ENCODE measurements around the gene RPP14. TPM values are rescaled to one million over a fixed set of nuclear protein-coding genes. Genes with fewer than 3 reads are reported as not detected.

The RPP14 gene
- total and polyA plus RNA-seq, 2 of the 4 experiments (the other 2 are of a cell fraction): 6.6 to 7.8 TPM

DNA sequence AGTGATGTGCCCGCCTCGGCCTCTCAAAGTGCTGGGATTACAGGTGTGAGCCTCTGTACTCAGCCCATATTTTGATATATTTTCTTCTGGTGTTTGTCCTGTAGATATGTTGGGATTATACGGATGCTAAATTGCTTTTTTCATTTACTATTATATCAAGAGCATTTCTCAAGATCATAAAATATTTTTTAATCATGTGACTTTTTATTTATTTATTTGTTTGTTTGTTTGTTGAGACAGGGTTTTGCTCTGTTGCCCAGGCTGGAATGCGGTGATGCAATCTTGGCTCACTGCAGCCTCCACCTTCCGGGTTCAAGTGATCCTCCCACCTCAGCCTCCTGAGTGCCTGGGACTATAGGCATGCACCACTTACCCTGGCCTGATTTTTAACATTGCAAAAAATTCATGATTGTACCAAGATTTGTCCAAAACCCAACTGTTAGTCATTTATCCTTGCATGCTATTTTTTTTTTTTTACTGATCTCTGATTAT lies 23.9 kb downstream of the RPP14 start:
- Histone ChIP-seq H2AFZ (replicated peaks; ENCODE audit: low read length, poor library complexity) (no peak overlapping the region), H3K9me1 (ENCODE audit: insufficient read depth, low read length) (peaks cover 9% of the 10 kb centered on the region), H2BK15ac (ENCODE audit: low read depth, low read length) (no peak overlapping the region), H3K18ac (ENCODE audit: low read depth, low read length) (no peak overlapping the region), H2BK120ac (ENCODE audit: low read depth, low read length) (no peak overlapping the region), H3K9me3 (ENCODE audit: control insufficient read depth, insufficient read depth, low read length) (no peaks in the 10 kb centered on the region), H4K91ac (ENCODE audit: insufficient read depth, low read depth, low read length) (no peak overlapping the region), H3K14ac (replicated peaks; ENCODE audit: low read depth, low read length) (no peak overlapping the region), H3K27ac (ENCODE audit: insufficient read depth, low read length) (no peak overlapping the region), H3K9ac (ENCODE audit: low read depth, low read length) (no peak overlapping the region), H4K8ac (ENCODE audit: low read depth in 2 of 2, low read length in 2 of 2) (no peak overlapping the region), H2AK5ac (ENCODE audit: low read depth, low read length) (no peak overlapping the region), H3K4me1 (ENCODE audit: control insufficient read depth, insufficient read depth, low read length) (peaks cover 19% of the 10 kb centered on the region), H3K36me3 (ENCODE audit: control insufficient read depth, insufficient read depth, low read length) (no peaks in the 10 kb centered on the region), H3K4me3 (ENCODE audit: insufficient read depth, low read depth, low read length) (no peak overlapping the region), H2AK9ac (replicated peaks; ENCODE audit: low read depth, low read length, poor library complexity) (no peak overlapping the region), H3K4me2 (ENCODE audit: low read depth, low read length) (no peak overlapping the region), H3K27me3 (ENCODE audit: control insufficient read depth, insufficient read depth, low read length) (no peaks in the 10 kb centered on the region), H3K23ac (ENCODE audit: low read depth, low read length) (no peak overlapping the region), H4K5ac (ENCODE audit: low read depth, low read length) (no peak overlapping the region), H3K79me1 (ENCODE audit: low read depth in 1 of 2, low read length in 2 of 2) (peaks cover 5 to 21% of the 10 kb centered on the region in 2 experiments; a peak in 3 of 4 replicates), H2BK5ac (ENCODE audit: low read depth, low read length, poor library complexity, severe bottlenecking) (no peak overlapping the region), H2BK20ac (ENCODE audit: low read depth, low read length) (no peak overlapping the region), H4K20me1 (ENCODE audit: insufficient read depth, low read length) (0 out of 2 replicates have a peak, but pooled peaks cover 3% of the 10 kb centered on the region), H3K4ac (ENCODE audit: low read depth, low read length) (no peak overlapping the region), H3K56ac (ENCODE audit: extremely low read depth, insufficient read depth, low read length) (no peak overlapping the region)
- dilution Hi-C loops (cut with HindIII; ENCODE audit: low sequenced_read_pairs, unreplicated experiment): no loop called here
- TF ChIP-seq, protein P1, sequence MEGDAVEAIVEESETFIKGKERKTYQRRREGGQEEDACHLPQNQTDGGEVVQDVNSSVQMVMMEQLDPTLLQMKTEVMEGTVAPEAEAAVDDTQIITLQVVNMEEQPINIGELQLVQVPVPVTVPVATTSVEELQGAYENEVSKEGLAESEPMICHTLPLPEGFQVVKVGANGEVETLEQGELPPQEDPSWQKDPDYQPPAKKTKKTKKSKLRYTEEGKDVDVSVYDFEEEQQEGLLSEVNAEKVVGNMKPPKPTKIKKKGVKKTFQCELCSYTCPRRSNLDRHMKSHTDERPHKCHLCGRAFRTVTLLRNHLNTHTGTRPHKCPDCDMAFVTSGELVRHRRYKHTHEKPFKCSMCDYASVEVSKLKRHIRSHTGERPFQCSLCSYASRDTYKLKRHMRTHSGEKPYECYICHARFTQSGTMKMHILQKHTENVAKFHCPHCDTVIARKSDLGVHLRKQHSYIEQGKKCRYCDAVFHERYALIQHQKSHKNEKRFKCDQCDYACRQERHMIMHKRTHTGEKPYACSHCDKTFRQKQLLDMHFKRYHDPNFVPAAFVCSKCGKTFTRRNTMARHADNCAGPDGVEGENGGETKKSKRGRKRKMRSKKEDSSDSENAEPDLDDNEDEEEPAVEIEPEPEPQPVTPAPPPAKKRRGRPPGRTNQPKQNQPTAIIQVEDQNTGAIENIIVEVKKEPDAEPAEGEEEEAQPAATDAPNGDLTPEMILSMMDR (conservative IDR thresholded peaks at IDR 0.05; ENCODE audit: low read depth, low read length): no peak
- no peak for TF ChIP-seq CEBPB (IDR thresholded peaks at IDR 0.05; ENCODE audit: low read depth, low read length)
- TF ChIP-seq POLR2A (IDR thresholded peaks at IDR 0.05; ENCODE audit: low read depth, low read length): no peak
- no peak for TF ChIP-seq MXI1 (IDR thresholded peaks at IDR 0.05; ENCODE audit: borderline replicate concordance, low read depth, low read length)
- TF ChIP-seq BHLHE40 (IDR thresholded peaks at IDR 0.05; ENCODE audit: low read depth, low read length): no peak
- TF ChIP-seq, protein P2, sequence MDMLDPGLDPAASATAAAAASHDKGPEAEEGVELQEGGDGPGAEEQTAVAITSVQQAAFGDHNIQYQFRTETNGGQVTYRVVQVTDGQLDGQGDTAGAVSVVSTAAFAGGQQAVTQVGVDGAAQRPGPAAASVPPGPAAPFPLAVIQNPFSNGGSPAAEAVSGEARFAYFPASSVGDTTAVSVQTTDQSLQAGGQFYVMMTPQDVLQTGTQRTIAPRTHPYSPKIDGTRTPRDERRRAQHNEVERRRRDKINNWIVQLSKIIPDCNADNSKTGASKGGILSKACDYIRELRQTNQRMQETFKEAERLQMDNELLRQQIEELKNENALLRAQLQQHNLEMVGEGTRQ (IDR thresholded peaks at IDR 0.05; ENCODE audit: low read depth, low read length): no peak
- no peak for TF ChIP-seq CHD1 (IDR thresholded peaks at IDR 0.05; ENCODE audit: low read depth, low read length)
- no peak for TF ChIP-seq RFX5 (IDR thresholded peaks at IDR 0.05; ENCODE audit: low read depth, low read length)
- no peak for TF ChIP-seq FOS (IDR thresholded peaks at IDR 0.05; ENCODE audit: low read depth, low read length)
- TF ChIP-seq NFE2L2 (IDR thresholded peaks at IDR 0.05; ENCODE audit: low read depth, low read length): no peak
- TF ChIP-seq, protein P3, sequence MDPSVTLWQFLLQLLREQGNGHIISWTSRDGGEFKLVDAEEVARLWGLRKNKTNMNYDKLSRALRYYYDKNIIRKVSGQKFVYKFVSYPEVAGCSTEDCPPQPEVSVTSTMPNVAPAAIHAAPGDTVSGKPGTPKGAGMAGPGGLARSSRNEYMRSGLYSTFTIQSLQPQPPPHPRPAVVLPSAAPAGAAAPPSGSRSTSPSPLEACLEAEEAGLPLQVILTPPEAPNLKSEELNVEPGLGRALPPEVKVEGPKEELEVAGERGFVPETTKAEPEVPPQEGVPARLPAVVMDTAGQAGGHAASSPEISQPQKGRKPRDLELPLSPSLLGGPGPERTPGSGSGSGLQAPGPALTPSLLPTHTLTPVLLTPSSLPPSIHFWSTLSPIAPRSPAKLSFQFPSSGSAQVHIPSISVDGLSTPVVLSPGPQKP (IDR thresholded peaks at IDR 0.05; ENCODE audit: borderline replicate concordance, low read depth, low read length): no peak
- TF ChIP-seq SMC3 (IDR thresholded peaks at IDR 0.05; ENCODE audit: low read depth, low read length): no peak
- no peak for TF ChIP-seq RAD21 (IDR thresholded peaks at IDR 0.05; ENCODE audit: low read length)
- TF ChIP-seq MAZ (IDR thresholded peaks at IDR 0.05; ENCODE audit: borderline replicate concordance, low read depth, low read length): no peak
- TF ChIP-seq MAFK (IDR thresholded peaks at IDR 0.05; ENCODE audit: low read depth, low read length): no peak
- no peak for TF ChIP-seq RCOR1 (IDR thresholded peaks at IDR 0.05; ENCODE audit: insufficient replicate concordance, low read length)
- DNase-seq: no peak
- ChIA-PET POLR2A (ENCODE audit: unreplicated experiment) (no interaction called here), CTCF (no interaction called here)
- BruUV-seq (replicated peaks): no TSS peak
- intact Hi-C loops (cut with micrococcal nuclease): loop anchor here (10.0 kb wide), 1 partner anchor 295 kb away; no protein-coding TSS in a partner anchor
- ATAC-seq (ENCODE audit: low read depth): no peak
- WGBS, 2 experiments (ENCODE audit: extremely low coverage in 2 of 2, insufficient read length in 1 of 2): 92% methylated on average over 2 of the region's 5 CpGs; no CpG with 5 or more reads in 1 of the 2 experiments
- in situ Hi-C loops (cut with MboI; ENCODE audit: low sequenced_read_pairs): loop anchor here (5.0 to 10.0 kb wide), 4 partner anchors 82 to 295 kb away; partner anchors contain the start of gene KCTD6
